Activated T-helper 2 cell treated with anti-CD3 and anti-CD28 coated beads, Interferon-gamma antibody, Interleukin-2, Interleukin-4, amounts not matched to agents 10 μg/mL and 5 μg/mL and 100 μg/mL, durations not matched to agents 14 hours and 24 hours and 36 hours (primary cell): ENCODE results near the gene ANKZF1. TPM values are rescaled to one million over a fixed set of nuclear protein-coding genes. Genes with fewer than 3 reads are reported as not detected.

Source experiments
- DNase-seq: peaks from one replicate; pipeline ENCODE4 v3.0.0; 2021; ENCODE audit warnings: low spot score
- H3K27ac Mint-ChIP-seq: one replicate; pipeline ENCODE4 v1.8.0; 2021; ENCODE audit warnings: mixed read lengths
- H3K27me3 Mint-ChIP-seq: one replicate; pipeline ENCODE4 v1.8.0; 2021; ENCODE audit warnings: low read depth, mixed read lengths
- H3K36me3 Mint-ChIP-seq: one replicate; pipeline ENCODE4 v1.8.0; 2021; ENCODE audit warnings: low read depth, mixed read lengths
- H3K4me1 Mint-ChIP-seq: one replicate; pipeline ENCODE4 v1.8.0; 2021; ENCODE audit warnings: low read depth, mixed read lengths
- H3K4me3 Mint-ChIP-seq: one replicate; pipeline ENCODE4 v1.8.0; 2021; ENCODE audit warnings: low read depth, mild to moderate bottlenecking, moderate library complexity, mixed read lengths
- H3K9me3 Mint-ChIP-seq: one replicate; pipeline ENCODE4 v1.8.0; 2021; ENCODE audit warnings: mixed read lengths
- intact Hi-C: fragments of 100-400 bp; cut with micrococcal nuclease; formaldehyde crosslinking; loops from one replicate; pipeline ENCODE4 v1.15.1; 2023
- total RNA-seq: library from RNA; stranded (reverse); gene quantifications from 2 replicates; pipeline ENCODE4 v1.2.3, GENCODE V29; 2022

Gene ANKZF1
- total RNA-seq, 1 donor from 2014 or later: 133 TPM

- Mint-ChIP-seq H3K27ac (peak overlapping the region; percentile 82), H3K4me1 (peaks cover 73% of the 10 kb centered on the region)
Observed at GRCh38 chr2:219247678-219248642, 18.4 kb downstream of the ANKZF1 start.

GRCh38 chr2:219248845-219249202, 19.2 kb downstream of the ANKZF1 start:
- peaks cover 74% of the 10 kb centered on the region for H3K36me3 Mint-ChIP-seq
- peak overlapping the region; percentile 90 for H3K27ac Mint-ChIP-seq
- H3K27me3 Mint-ChIP-seq: no peaks in the 10 kb centered on the region
- no peak for DNase-seq
- peaks cover 71% of the 10 kb centered on the region for H3K4me1 Mint-ChIP-seq
- H3K9me3 Mint-ChIP-seq: no peaks in the 10 kb centered on the region
- intact Hi-C loops: no loop called here
- peak overlapping the region; percentile 77 for H3K4me3 Mint-ChIP-seq

More at GRCh38 chr2:219247678-219248642, 18.4 kb downstream of the ANKZF1 start:
- peak overlapping the region; percentile 96 for H3K4me3 Mint-ChIP-seq
- peaks cover 71% of the 10 kb centered on the region for H3K36me3 Mint-ChIP-seq
- DNase-seq: peak; percentile 50
- no peaks in the 10 kb centered on the region for H3K27me3 Mint-ChIP-seq
- H3K9me3 Mint-ChIP-seq: no peaks in the 10 kb centered on the region
- intact Hi-C loops: loop anchor here (2.0 kb wide), 1 partner anchor 41 kb away; the partner anchor contains the start of gene ZFAND2B

GRCh38 chr2:219249203-219249980, 19.8 kb downstream of the ANKZF1 start:
- H3K4me3 Mint-ChIP-seq: peak overlapping the region; percentile 77
- H3K27ac Mint-ChIP-seq: peak overlapping the region; percentile 90
- H3K36me3 Mint-ChIP-seq: peaks cover 74% of the 10 kb centered on the region
- no peaks in the 10 kb centered on the region for H3K9me3 Mint-ChIP-seq
- peak; percentile 34 for DNase-seq
- intact Hi-C loops: no loop called here
- H3K4me1 Mint-ChIP-seq: peaks cover 70% of the 10 kb centered on the region
- no peaks in the 10 kb centered on the region for H3K27me3 Mint-ChIP-seq

GRCh38 chr2:219250049-219250781, 20.6 kb downstream of the ANKZF1 start:
- no peaks in the 10 kb centered on the region for H3K9me3 Mint-ChIP-seq
- H3K27ac Mint-ChIP-seq: peak overlapping the region; percentile 47
- intact Hi-C loops: loop anchor here (10.0 kb wide), 1 partner anchor 845 kb away; no protein-coding TSS in a partner anchor
- DNase-seq: no peak
- H3K27me3 Mint-ChIP-seq: no peaks in the 10 kb centered on the region
- peaks cover 70% of the 10 kb centered on the region for H3K4me1 Mint-ChIP-seq
- peak overlapping the region; percentile 77 for H3K4me3 Mint-ChIP-seq
- H3K36me3 Mint-ChIP-seq: peaks cover 74% of the 10 kb centered on the region

- intact Hi-C loops: loop anchor here (2.0 to 10.0 kb wide), 3 partner anchors 43 to 847 kb away; no protein-coding TSS in a partner anchor
- no peak for DNase-seq
- Mint-ChIP-seq H3K27ac (peak overlapping the region; percentile 85), H3K4me3 (peak overlapping the region; percentile 77), H3K9me3 (no peaks in the 10 kb centered on the region), H3K36me3 (peaks cover 66% of the 10 kb centered on the region), H3K27me3 (no peaks in the 10 kb centered on the region), H3K4me1 (peaks cover 69% of the 10 kb centered on the region)
Observed at GRCh38 chr2:219251656-219252055, 22.1 kb downstream of the ANKZF1 start.

GRCh38 chr2:219252084-219252483, 22.5 kb downstream of the ANKZF1 start:
- H3K27ac Mint-ChIP-seq: peak overlapping the region; percentile 85
- DNase-seq: no peak
- H3K4me3 Mint-ChIP-seq: peak overlapping the region; percentile 77
- peaks cover 65% of the 10 kb centered on the region for H3K4me1 Mint-ChIP-seq
- no peaks in the 10 kb centered on the region for H3K27me3 Mint-ChIP-seq
- intact Hi-C loops: loop anchor here (2.0 to 10.0 kb wide), 3 partner anchors 43 to 847 kb away; no protein-coding TSS in a partner anchor
- peaks cover 62% of the 10 kb centered on the region for H3K36me3 Mint-ChIP-seq
- no peaks in the 10 kb centered on the region for H3K9me3 Mint-ChIP-seq

- H3K4me1 Mint-ChIP-seq: peaks cover 60% of the 10 kb centered on the region
- no peaks in the 10 kb centered on the region for H3K27me3 Mint-ChIP-seq
- no peak for DNase-seq
- peak overlapping the region; percentile 77 for H3K4me3 Mint-ChIP-seq
- H3K9me3 Mint-ChIP-seq: no peaks in the 10 kb centered on the region
- peak overlapping the region; percentile 85 for H3K27ac Mint-ChIP-seq
- intact Hi-C loops: loop anchor here (2.0 to 10.0 kb wide), 3 partner anchors 42 to 848 kb away; no protein-coding TSS in a partner anchor
- peaks cover 57% of the 10 kb centered on the region for H3K36me3 Mint-ChIP-seq
Observed at GRCh38 chr2:219252570-219252899, 22.9 kb downstream of the ANKZF1 start.

GRCh38 chr2:219252900-219253752, 23.5 kb downstream of the ANKZF1 start, which contains the start of gene TUBA4B:
Gene TUBA4B, plus strand, starts transcription at chr2:219253243. Its CDS starts 165 bp downstream, at chr2:219253408.
- H3K36me3 Mint-ChIP-seq: peaks cover 51% of the 10 kb centered on the region
- intact Hi-C loops: loop anchor here (1.0 to 10.0 kb wide), 8 partner anchors 8 to 848 kb away; partner anchors contain the start of genes ANKZF1, ATG9A, CNPPD1 and GLB1L
- H3K4me1 Mint-ChIP-seq: peaks cover 54% of the 10 kb centered on the region
- peak within 1 kb of the TSS; percentile 77 for H3K4me3 Mint-ChIP-seq
- no peaks in the 10 kb centered on the region for H3K27me3 Mint-ChIP-seq
- peak; percentile 54 for DNase-seq
- peak within 1 kb of the TSS; percentile 92 for H3K27ac Mint-ChIP-seq
- no peaks in the 10 kb centered on the region for H3K9me3 Mint-ChIP-seq

GRCh38 chr2:219253753-219254589, 24.4 kb downstream of the ANKZF1 start, which contains the start of gene TUBA4A:
Gene TUBA4A, minus strand, starts transcription at chr2:219253918. Its CDS starts 60 bp downstream, at chr2:219253858.
- Mint-ChIP-seq H3K36me3 (peaks cover 43% of the 10 kb centered on the region), H3K4me1 (peaks cover 46% of the 10 kb centered on the region), H3K27ac (peak within 1 kb of the TSS; percentile 92), H3K9me3 (no peaks in the 10 kb centered on the region), H3K27me3 (no peaks in the 10 kb centered on the region), H3K4me3 (peak within 1 kb of the TSS; percentile 77)
- peak; percentile 84 for DNase-seq
- intact Hi-C loops: loop anchor here (1.0 to 10.0 kb wide), 9 partner anchors 9 to 849 kb away; partner anchors contain the start of genes ANKZF1, ATG9A, CNPPD1 and DNAJB2

GRCh38 chr2:219254590-219255201, 25.1 kb downstream of the ANKZF1 start:
- no peaks in the 10 kb centered on the region for H3K9me3 Mint-ChIP-seq
- peaks cover 3% of the 10 kb centered on the region for H3K27me3 Mint-ChIP-seq
- peak; percentile 40 for DNase-seq
- H3K4me3 Mint-ChIP-seq: peak overlapping the region; percentile 77
- intact Hi-C loops: loop anchor here (1.0 to 10.0 kb wide), 2 partner anchors 25 to 850 kb away; partner anchors contain the start of gene DNAJB2
- H3K4me1 Mint-ChIP-seq: peaks cover 39% of the 10 kb centered on the region
- peak overlapping the region; percentile 92 for H3K27ac Mint-ChIP-seq
- H3K36me3 Mint-ChIP-seq: peaks cover 36% of the 10 kb centered on the region
